Measurements from ENCODE around the gene PFKL. TPM values are rescaled to one million over a fixed set of nuclear protein-coding genes. Genes with fewer than 3 reads are reported as not detected.

PFKL gene
- total RNA-seq, 4 donors from 2014 or later, result 94.6 to 155 (median 141) TPM

GRCh38 chr21:44331209-44331608 lies 31.4 kb downstream of the PFKL start:
- H3K4me1 ChIP-seq, result peaks cover 0 to 31% (median 0%) of the 10 kb centered on the region in 4 donors
- H3K4me3 ChIP-seq, result no peak overlapping the region
- peak overlapping the region in 3 of 4 donors; percentile 17 to 74 (median 64) for H3K27ac ChIP-seq
- H3K9me3 ChIP-seq, result no peaks in the 10 kb centered on the region
- H3K27me3 ChIP-seq, result no peaks in the 10 kb centered on the region
- TF ChIP-seq, protein P1, sequence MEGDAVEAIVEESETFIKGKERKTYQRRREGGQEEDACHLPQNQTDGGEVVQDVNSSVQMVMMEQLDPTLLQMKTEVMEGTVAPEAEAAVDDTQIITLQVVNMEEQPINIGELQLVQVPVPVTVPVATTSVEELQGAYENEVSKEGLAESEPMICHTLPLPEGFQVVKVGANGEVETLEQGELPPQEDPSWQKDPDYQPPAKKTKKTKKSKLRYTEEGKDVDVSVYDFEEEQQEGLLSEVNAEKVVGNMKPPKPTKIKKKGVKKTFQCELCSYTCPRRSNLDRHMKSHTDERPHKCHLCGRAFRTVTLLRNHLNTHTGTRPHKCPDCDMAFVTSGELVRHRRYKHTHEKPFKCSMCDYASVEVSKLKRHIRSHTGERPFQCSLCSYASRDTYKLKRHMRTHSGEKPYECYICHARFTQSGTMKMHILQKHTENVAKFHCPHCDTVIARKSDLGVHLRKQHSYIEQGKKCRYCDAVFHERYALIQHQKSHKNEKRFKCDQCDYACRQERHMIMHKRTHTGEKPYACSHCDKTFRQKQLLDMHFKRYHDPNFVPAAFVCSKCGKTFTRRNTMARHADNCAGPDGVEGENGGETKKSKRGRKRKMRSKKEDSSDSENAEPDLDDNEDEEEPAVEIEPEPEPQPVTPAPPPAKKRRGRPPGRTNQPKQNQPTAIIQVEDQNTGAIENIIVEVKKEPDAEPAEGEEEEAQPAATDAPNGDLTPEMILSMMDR (IDR thresholded peaks at IDR 0.05), result no peak
- TF ChIP-seq EP300 (IDR thresholded peaks at IDR 0.05), result no peak
- TF ChIP-seq POLR2A (IDR thresholded peaks at IDR 0.05), result no peak
- DNase-seq (ENCODE audit: low spot score in 2 of 2), result no peak
- peaks cover 0 to 82% (median 0%) of the 10 kb centered on the region in 3 donors for H3K36me3 ChIP-seq
- 62 to 93% methylated on average over 5 to 9 of the region's 16 CpGs for WGBS, 2 donors

GRCh38 chr21:44331650-44332307 lies 31.9 kb downstream of the PFKL start:
- no peaks in the 10 kb centered on the region for H3K9me3 ChIP-seq
- peaks cover 0 to 76% (median 0%) of the 10 kb centered on the region in 3 donors for H3K36me3 ChIP-seq
- H3K27ac ChIP-seq, result peak overlapping the region in 3 of 4 donors; percentile 17 to 74 (median 64)
- peaks cover 0 to 32% (median 3%) of the 10 kb centered on the region in 4 donors for H3K4me1 ChIP-seq
- no peaks in the 10 kb centered on the region for H3K27me3 ChIP-seq
- no peak overlapping the region for H3K4me3 ChIP-seq
- TF ChIP-seq, protein P1 (IDR thresholded peaks at IDR 0.05), result no peak
- TF ChIP-seq EP300 (IDR thresholded peaks at IDR 0.05), result peak in 1 of 2 donors; percentile 14
- 51 to 58% methylated on average over 14 to 18 of the region's 20 CpGs for WGBS, 2 donors
- no peak for DNase-seq (ENCODE audit: low spot score in 2 of 2)

- peaks cover 0 to 70% (median 0%) of the 10 kb centered on the region in 3 donors for H3K36me3 ChIP-seq
- TF ChIP-seq, protein P1 (IDR thresholded peaks at IDR 0.05), result no peak
- TF ChIP-seq POLR2A (IDR thresholded peaks at IDR 0.05), result no peak
- no peak for TF ChIP-seq EP300 (IDR thresholded peaks at IDR 0.05)
- 85% methylated on average over 8 to 17 of the region's 17 CpGs for WGBS, 2 donors
- H3K27me3 ChIP-seq, result no peaks in the 10 kb centered on the region
- no peaks in the 10 kb centered on the region for H3K9me3 ChIP-seq
- H3K4me3 ChIP-seq, result no peak overlapping the region
- peak overlapping the region in 1 of 4 donors; percentile 74 for H3K27ac ChIP-seq
- peaks cover 0 to 39% (median 5%) of the 10 kb centered on the region in 4 donors for H3K4me1 ChIP-seq
- no peak for DNase-seq (ENCODE audit: low spot score in 2 of 2)
Observed at GRCh38 chr21:44332383-44332782, 32.5 kb downstream of the PFKL start.

DNA sequence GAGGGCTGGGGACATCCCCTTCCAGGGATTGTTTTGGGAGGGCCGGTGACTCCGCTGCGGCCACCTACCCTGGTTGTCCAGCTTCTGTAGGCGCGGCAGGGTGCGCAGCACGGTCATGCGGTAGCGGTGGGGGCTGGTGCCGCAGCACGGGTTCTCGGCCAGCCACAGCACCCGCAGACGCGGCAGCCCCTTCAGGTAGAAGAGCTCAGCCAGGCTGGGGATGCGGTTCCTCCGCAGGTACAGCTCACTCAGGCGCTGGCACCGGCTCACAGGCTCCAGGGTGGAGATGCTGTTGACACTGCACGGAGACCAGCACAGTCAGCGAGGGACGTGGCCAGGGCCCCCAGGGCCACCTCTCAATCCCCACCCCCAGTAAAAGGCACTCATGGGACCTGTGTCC lies 33.1 kb downstream of the PFKL start:
- H3K4me3 ChIP-seq, result no peak overlapping the region
- WGBS, 2 donors, result 92 to 96% methylated on average over 20 to 22 of the region's 22 CpGs
- no peaks in the 10 kb centered on the region for H3K27me3 ChIP-seq
- H3K9me3 ChIP-seq, result no peaks in the 10 kb centered on the region
- H3K27ac ChIP-seq, result peak overlapping the region in 1 of 4 donors; percentile 11
- H3K36me3 ChIP-seq, result peaks cover 0 to 64% (median 0%) of the 10 kb centered on the region in 3 donors
- peaks cover 0 to 44% (median 8%) of the 10 kb centered on the region in 4 donors for H3K4me1 ChIP-seq
- no peak for DNase-seq (ENCODE audit: low spot score in 2 of 2)
- no peak for TF ChIP-seq EP300 (IDR thresholded peaks at IDR 0.05)
- TF ChIP-seq, protein P1 (IDR thresholded peaks at IDR 0.05), result no peak

DNA sequence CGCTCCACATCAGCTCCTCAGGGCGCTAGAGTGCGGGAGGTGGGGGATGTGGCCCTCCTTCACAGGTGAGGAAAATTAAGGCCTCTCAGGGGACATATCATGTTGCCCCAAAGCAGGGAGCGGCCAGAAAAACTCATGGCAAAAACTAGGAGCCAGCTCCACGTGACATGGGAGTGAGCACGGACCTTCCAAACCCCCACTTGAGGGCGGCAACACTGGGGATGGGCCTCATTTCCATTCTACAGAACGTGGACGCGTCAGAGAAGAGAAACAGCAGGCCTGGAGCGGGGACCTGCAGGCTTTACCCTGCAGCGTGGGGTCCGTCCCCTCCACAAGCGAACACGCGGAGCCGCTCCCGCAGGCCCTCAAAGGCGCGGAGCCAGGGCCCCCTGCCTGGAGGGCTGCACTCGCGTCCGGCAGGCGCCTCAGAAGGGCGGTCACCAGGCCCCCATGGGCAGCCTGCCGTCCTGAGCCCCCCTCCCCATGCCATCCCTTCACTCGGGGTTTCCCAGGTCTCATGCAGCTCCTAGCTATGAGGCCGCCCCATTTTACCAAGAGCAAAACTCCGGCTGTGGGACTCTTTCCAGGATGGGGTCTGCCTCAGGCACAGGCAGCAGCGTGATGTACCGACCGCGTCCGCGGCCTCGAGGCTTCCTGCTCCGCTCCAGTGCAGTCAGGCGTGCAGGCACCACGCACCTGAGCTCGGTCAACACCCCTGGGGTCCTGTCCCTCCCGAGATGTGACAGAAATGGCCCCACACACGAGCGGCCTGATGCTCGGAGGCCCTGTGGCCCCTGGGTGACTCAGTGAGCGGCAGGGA lies 33.9 kb downstream of the PFKL start:
- Histone ChIP-seq H3K9me3 (no peaks in the 10 kb centered on the region), H3K27me3 (no peaks in the 10 kb centered on the region), H3K4me3 (no peak overlapping the region), H3K36me3 (peaks cover 0 to 58% (median 0%) of the 10 kb centered on the region in 3 donors), H3K27ac (no peak overlapping the region), H3K4me1 (peaks cover 0 to 50% (median 12%) of the 10 kb centered on the region in 4 donors)
- 77 to 84% methylated on average over 14 to 42 of the region's 45 CpGs for WGBS, 2 donors
- TF ChIP-seq EP300 (IDR thresholded peaks at IDR 0.05), result no peak
- TF ChIP-seq, protein P1 (IDR thresholded peaks at IDR 0.05), result no peak
- TF ChIP-seq POLR2A (IDR thresholded peaks at IDR 0.05), result no peak
- DNase-seq (ENCODE audit: low spot score in 2 of 2), result no peak

Measured in tibial nerve (tissue), 4 donors.